HG02678 (cell line): ENCODE data around the gene PTPN6.

Experiments
- ATAC-seq: cut with Tn5 transposase; IDR thresholded peaks from one replicate; pipeline ENCODE4 v1.9.1; 2021; ENCODE audit warnings: mild to moderate bottlenecking, moderate library complexity; ENCODE audit not compliant: unreplicated experiment

PTPN6 gene

DNA sequence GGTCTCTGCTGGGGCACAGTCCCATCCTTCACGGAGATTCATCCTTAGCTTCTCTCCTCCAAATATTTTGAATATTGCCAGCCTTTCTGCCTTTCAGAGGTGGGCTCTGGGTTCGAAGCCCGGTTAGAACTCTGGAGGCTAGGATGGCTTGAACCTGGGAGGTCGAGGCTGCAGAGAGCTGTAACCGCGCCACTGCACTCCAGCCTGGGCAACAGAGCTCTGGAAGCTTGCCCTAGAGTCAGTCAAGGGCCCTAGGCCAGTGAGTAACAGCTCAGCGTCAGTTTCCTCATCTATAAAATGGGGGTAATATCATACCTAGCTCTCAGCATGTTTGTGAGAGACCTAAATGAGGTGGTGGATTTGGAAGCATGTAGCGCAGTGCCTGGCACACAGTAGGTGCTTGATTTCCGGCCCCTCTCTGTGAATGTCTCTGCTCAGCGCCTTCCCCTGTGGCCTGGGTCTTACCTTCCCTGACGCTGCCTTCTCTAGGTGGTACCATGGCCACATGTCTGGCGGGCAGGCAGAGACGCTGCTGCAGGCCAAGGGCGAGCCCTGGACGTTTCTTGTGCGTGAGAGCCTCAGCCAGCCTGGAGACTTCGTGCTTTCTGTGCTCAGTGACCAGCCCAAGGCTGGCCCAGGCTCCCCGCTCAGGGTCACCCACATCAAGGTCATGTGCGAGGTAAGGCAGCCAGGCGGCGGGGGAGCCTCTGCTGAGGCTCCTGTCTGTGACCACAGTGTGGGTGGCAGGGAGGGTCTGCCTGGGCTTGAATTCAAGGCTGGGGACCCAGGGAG lies 3.4 kb downstream of the PTPN6 start:
- ATAC-seq, result no peak

DNA sequence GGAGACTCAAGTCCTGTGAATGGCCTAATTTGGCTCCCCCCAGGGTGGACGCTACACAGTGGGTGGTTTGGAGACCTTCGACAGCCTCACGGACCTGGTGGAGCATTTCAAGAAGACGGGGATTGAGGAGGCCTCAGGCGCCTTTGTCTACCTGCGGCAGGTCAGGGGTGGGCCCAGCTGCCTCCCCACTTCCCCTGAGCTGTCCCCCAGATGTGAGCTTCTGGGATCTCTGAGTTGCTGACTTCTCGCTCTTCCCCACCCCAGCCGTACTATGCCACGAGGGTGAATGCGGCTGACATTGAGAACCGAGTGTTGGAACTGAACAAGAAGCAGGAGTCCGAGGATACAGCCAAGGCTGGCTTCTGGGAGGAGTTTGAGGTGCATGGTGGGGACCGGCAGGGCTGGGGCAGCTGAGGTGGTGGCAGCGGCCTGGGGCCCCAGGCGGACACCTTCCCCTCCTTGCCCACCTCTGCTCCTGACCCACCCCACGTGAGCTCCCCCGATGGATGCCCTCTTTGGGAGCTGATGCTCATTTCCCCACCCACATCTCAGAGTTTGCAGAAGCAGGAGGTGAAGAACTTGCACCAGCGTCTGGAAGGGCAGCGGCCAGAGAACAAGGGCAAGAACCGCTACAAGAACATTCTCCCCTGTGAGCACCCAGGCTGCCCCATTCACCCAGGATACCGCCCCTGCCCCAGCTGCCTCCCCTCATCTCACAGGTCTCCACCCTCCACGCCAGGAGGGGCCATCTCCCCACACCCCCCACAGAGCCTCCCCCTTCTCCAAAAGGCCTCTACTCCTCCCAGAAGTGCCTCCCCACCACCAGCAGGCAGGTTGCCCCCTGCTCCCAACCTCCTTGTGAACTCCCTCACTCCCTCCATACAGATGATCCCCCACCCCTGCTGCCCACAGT lies 4.2 kb downstream of the PTPN6 start:
- no peak for ATAC-seq

DNA sequence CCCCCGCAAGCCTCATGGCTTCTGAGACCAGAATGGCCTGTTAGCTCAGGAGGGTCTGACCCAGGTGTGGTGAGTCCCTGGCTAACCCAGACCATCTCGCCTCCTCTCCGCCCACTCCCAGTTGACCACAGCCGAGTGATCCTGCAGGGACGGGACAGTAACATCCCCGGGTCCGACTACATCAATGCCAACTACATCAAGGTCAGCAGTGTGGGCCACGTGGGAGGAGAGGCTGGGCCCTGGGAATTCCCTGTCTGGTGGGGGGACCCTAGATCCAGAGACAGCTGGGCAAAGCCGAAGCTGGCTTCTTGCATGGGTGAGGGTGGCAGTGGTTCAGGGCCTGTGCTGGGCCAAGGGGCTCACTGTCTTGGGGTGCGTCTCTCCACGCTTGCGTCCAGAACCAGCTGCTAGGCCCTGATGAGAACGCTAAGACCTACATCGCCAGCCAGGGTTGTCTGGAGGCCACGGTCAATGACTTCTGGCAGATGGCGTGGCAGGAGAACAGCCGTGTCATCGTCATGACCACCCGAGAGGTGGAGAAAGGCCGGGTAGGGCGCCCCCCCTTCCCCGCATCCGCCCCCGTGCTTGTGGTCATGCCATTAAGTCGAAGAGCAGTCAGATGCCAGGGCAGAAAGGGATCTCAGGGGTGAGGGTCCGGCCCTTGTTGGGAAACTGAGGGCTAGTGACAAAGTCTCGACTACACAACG lies 5.0 kb downstream of the PTPN6 start:
- no peak for ATAC-seq

DNA sequence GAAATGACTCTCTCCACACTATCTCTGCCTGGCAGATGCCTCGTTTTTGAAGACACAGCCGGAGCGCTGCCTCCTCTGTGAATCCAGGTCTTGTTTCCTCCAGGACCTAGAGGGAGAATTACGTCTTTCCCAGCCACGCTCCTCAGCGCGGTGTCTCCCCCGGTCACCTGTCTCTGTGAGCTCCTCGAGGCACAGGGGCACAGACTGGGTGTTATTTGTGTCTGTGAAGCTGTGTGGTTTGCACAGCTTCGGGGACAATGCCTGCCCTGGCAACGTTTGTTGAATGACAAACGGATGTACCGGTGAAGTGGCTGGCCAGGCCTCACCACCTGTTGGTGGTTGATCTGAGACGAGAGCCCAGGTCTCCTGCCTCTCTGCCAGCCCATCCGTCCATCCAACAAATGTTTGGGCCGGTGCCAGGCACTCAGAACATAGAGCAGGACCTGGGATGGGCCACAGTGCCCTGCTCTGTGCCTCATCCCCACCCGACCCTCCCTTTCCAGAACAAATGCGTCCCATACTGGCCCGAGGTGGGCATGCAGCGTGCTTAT lies 6.1 kb downstream of the PTPN6 start:
- ATAC-seq, result no peak

DNA sequence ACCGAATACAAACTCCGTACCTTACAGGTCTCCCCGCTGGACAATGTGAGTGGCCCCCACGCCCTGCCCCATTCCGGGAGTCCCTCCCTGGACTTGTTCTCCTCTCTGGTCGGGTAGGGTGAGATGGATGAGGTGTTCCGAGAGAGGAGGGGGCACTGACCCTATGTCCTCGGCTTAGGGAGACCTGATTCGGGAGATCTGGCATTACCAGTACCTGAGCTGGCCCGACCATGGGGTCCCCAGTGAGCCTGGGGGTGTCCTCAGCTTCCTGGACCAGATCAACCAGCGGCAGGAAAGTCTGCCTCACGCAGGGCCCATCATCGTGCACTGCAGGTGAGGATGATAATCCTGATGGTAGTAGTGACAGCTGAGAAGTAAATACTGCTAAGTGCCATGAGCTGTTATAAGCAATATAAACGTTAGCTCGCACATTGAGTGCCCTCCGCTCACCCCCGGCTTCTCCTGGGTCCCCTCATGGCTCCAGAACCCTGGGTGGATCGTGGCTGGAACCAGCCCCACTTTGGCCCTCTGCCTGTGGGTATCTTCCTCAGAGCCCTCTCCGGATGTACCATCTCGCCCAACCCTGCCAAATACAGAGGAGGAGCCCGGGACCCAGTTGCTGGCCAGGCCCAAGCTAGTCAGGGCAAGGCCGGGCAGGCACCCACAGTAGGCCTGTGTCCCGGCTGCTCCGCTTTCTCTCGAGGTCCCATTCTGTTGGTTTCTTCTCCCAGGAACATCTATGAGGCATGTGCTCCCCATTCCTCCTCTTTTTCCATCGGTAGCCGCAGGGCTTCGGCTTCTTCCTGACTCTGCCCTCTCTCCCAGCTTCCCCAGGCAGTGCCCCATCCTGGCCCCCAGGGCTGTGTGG lies 6.8 kb downstream of the PTPN6 start:
- ATAC-seq, result no peak

DNA sequence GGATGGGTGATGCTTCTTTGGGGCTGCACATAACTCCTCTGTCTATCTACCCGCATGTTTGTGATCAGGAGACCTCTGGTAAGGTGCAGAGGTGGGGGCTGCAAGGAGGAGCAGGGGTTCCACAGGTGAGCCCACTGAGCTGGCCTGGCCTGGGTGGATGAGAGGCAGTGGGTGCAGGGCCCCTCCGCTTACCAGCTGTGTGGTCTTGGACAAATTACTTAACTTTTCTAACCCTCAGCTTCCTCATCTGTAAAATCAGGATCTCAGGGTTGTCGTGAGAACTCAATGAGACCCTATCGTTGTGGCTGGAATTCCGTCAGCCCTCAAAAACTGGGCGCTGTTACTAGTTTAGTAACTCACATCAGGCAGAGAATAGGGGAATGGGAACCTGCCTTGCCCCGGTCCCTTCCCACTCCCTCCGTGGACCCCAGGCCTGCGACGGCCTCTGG lies 7.5 kb downstream of the PTPN6 start:
- ATAC-seq, result no peak

DNA sequence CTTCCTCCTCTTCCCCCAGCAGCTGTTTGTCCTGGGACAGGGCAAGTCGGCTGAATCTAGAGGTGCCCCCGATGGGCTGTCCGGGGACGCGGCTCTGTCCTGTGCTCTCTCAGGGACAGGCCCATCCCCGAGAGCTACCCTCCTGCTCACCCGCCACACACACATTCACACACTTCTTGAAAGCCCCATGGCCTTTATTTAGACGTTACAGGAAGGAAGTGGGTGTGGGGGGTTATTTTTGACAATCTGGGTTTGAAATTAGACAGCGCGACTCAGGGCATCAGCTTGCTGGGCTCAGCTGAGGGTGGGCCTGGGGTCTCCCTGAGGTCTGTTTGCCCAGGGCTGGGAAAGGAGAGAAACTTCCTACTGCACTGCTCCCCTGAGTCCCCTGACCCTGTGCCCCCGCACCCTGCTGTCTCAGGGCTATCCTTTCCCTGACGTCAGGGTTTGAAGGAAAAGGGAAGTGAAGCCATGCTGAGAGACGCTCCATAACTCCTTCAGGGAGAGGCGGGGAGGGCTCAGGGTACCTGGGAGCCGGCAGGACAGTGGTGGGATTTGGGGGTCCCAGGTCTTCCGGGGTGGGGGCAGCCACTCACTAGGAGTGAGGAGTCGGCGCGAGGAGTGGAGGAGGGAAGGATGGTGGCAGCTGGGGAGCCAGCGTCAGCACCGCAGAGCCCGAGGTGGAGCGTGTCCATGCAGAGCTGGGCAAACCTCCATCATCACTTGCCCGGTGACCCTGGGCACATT lies 8.1 kb downstream of the PTPN6 start:
- ATAC-seq, result peak; percentile 61

DNA sequence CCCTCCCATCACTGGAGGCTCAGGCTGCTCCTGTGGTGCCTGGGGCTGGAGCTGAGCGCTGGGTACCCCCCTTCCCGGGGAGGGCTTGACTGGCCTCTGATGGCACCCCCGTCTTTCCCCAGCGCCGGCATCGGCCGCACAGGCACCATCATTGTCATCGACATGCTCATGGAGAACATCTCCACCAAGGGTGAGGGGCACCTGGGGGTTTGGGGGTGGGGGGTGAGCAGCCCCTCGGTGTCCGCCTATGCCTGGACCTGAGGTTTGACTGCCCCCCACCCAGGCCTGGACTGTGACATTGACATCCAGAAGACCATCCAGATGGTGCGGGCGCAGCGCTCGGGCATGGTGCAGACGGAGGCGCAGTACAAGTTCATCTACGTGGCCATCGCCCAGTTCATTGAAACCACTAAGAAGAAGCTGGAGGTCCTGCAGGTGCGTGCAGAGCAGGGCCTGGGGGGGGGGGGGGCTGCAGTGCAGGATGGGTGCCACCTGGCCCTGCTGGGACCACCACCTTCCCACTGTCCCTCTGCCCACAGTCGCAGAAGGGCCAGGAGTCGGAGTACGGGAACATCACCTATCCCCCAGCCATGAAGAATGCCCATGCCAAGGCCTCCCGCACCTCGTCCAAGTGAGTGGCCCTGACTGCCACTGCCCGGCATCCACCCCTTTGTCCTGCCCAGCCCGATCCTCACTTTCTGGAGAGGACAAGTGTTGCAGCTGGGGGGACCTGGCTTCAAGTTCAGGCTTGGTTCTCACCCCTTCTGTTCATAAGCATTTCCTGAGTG lies 8.8 kb downstream of the PTPN6 start:
- no peak for ATAC-seq

DNA sequence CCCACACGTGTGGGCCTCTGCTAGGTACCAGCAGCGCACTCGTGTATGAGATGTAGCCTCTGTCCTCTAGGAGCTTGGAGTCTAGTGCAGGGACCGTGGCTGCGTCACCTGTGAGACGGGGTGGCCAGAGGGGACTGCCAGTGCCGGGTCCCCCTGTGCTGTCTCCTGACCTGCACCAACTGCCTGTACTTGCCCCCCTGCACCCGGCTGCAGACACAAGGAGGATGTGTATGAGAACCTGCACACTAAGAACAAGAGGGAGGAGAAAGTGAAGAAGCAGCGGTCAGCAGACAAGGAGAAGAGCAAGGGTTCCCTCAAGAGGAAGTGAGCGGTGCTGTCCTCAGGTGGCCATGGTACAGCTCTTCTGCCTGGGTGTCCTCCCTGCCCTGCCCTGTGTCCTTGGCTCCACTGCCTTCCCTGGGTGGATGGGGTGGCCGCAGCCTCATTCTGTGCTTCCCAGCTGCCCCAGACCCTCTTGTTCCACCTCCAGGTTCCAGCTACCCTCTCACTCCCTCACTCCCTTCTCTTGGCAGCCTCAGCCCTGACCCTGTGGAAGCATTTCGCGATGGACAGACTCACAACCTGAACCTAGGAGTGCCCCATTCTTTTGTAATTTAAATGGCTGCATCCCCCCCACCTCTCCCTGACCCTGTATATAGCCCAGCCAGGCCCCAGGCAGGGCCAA lies 9.6 kb downstream of the PTPN6 start:
- ATAC-seq, result no peak

DNA sequence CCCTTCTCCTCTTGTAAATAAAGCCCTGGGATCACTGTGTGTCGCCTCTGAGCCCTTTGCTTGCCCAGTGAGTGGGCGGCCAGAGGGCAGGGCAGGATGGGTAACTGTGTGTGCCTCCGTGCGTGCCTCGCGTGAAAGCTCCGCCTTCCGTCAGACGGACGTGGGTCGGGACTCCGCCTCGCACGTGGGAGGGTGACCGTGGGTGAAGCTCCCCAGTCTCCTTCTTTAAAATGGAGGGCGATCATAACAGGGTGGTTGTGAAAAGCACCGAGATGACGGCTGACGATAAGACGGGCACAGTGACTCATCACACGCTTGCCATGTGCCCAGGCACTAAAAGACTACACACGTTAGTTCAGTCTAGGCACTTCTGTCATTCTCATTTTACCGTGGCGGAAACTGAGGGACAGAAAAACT lies 10.1 kb downstream of the PTPN6 start:
- ATAC-seq, result no peak

DNA sequence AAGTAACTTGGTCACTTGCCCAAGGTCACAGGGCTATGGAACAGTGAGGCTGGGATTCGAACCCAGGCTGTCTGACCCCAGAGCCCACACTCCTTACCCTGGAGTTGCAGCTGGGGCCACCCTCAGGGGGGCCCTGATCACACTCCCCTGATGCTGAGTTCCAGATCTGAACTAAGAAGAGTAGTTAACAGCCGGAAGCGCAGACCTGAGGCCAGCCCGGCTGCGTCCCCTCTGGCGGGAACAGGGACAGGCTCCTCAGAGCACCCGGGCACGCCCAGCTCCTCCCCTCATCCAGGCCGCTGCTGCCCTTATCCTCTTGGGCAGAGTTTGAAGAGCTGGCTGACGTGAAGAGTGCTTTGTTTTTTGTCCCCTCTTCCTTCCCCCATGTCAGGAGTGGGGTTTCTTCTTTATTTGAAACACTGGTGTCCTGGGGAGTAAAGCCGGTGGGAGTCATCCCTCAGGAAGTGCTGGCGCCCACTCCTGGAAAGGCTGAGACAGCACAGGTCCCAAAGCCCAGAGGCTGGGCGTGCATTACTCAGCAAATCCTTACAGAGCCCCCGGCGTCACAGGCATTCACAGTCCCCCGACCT lies 10.6 kb downstream of the PTPN6 start:
- no peak for ATAC-seq

DNA sequence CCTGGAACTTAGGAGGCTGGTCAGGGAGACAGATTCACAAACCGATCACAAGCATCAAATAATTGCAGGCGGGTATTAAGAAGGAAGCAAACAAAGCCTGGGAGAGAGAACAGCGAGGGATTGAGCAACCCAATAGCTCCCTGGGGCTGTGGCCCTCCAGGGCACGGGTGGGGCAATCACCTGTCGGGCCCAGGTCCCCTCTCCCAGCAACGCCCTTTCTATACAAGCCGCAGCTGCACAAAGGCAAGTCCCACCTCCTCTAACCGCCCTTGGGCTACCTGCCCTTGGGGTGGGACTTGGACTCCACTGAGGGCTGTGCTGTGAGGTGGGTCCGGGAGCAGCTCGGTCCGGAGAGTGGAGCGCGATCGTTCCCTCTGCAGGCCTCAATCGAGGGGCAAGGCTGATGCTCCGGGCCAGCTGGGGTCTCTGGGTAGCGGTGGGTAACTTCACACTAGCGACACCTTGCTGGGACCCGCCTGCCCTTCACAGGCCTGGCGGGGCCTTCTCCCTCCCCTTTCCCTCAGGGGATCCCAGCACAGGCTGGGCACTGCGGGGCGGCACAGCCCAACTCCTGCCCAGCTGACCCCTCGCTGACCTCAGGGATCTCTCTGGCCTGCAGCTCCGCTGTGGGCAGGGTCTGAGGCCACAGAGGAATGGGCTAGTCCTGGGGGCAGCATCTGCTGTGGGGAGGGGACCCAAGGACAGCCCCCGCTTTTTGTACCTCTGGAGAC lies 11.3 kb downstream of the PTPN6 start:
- no peak for ATAC-seq

DNA sequence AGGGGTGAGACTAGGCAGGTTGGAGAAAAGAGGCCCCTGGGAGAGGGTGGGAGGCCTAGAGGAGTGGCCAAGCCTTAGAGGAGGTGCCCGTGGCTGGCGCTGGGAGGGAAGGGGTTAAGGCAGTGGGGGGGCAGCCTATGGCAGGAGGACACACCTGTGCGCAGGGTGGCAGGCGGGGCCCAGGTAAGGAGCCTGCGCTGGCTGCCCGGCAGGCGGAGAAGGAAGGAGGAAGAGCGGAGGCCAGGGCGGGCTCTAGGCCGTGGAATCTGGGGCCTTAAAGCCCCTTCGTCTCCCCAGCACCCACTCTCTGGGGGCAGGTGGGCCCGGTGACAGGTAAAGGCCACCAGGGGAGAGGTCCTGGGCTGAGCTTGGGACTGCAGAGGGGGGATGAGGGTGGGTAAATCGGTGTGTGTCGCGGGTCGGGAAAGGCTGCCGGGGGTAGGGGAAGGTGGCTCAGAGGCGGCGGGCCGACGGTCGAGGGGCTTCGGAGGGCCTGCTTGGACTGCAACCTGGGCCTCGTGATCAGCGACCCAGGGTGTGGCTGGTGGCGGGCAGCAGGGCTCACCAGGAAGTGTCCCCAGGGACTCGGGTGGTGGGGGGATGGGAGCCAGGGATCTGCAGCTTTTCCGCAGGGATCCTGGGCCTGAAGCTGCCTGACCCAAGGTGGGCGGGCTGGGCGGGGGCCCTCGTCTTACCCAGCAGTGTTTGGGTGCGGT lies 12.0 kb downstream of the PTPN6 start:
- no peak for ATAC-seq

DNA sequence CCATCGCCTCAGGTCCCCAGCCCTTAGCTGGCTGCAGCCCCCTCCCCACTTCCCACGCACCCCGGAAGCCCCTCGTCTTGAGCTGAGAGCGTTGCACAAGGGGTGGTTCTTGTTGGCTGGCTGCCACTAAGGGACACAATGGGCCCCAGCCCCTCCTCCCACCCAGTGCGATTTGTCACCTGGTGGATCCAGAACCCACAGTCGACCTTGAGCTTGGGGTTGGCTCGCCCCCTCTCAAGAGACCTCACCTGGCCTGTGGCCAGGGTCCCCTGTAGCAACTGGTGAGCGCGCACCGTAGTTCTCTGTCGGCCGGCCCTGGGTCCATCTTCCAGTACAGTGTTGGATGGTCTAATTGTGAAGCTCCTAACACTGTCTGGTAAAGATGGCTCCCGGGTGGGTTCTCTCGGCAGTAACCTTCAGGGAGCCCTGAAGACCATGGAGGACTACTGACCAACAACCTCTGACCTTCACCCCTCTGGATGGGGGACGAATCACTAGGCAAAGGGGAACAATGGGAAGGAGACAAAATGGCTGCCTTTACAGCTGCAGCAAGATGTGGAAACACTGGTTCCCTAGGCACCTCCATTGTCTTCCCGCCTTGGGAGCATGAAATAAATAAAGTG lies 12.7 kb downstream of the PTPN6 start:
- no peak for ATAC-seq

DNA sequence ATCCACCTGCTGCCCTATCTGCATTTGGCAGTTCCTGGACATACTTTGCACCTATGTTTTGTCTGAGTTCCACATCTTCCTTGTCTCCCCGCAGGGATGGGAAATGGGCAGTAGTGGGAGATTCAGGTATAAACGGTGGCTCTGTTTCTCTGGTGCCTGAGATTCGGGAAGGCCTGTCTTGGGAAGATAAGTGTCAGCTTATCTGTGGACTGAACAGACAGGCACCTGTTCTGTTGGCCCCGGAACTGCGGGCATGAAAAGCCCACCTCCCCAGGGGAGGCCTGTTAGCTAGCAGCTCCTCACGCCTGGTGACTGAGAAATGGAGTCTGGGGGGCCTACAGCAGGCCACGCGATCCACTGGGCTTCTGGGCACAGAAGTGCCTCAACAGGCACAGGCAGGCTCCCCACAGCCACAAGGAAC lies 13.5 kb downstream of the PTPN6 start:
- no peak for ATAC-seq
